ENCODE data around the gene GP5. TPM values are rescaled to one million over a fixed set of nuclear protein-coding genes. Genes with fewer than 3 reads are reported as not detected.

The GP5 gene
- total and polyA plus RNA-seq, 2 of the 13 experiments (the other 11 are each of a cell fraction or from before 2014, with no cell fraction given), result not detected

GRCh38 chr3:194383276-194383940 lies 15.7 kb downstream of the GP5 start (continued):
- TF ChIP-seq ZNF280D (CRISPR knock-in tag; IDR thresholded peaks at IDR 0.05), result no peak
- no peak for TF ChIP-seq ZNF710 (CRISPR knock-in tag; IDR thresholded peaks at IDR 0.05; ENCODE audit: borderline replicate concordance)
- TF ChIP-seq ZNF776 (CRISPR knock-in tag; IDR thresholded peaks at IDR 0.05), result no peak
- no peak for TF ChIP-seq PHF21A (CRISPR knock-in tag; IDR thresholded peaks at IDR 0.05)
- no peak for TF ChIP-seq KLF9 (CRISPR knock-in tag; IDR thresholded peaks at IDR 0.05; ENCODE audit: low read depth)
- no peak for TF ChIP-seq TCF12 (IDR thresholded peaks at IDR 0.05)
- no peak for TF ChIP-seq TCF12 (CRISPR knock-in tag; IDR thresholded peaks at IDR 0.05)

GRCh38 chr3:194382892-194383223 lies 16.2 kb downstream of the GP5 start:
- Histone ChIP-seq H3K27ac (ENCODE audit: extremely low read length, insufficient read depth, low read length) (no peak overlapping the region), H3K27me3 (ENCODE audit: control insufficient read depth in 1 of 2, insufficient read depth in 2 of 2, low read length in 2 of 2) (peaks cover 14 to 80% of the 10 kb centered on the region in 2 experiments), H2AFZ (ENCODE audit: low read length) (no peak overlapping the region), H3K4me2 (ENCODE audit: low read depth, low read length) (no peak overlapping the region), H3K4me1 (ENCODE audit: insufficient read depth, low read length) (peaks cover 9% of the 10 kb centered on the region; the same call in 1 of the 2 replicates), H3K79me2 (ENCODE audit: insufficient read depth, low read length) (no peaks in the 10 kb centered on the region), H3K4me3 (replicated peaks in 1 of 3; ENCODE audit: insufficient read depth in 1 of 3, low read depth in 2 of 3, low read length in 3 of 3) (no peak overlapping the region), H3K9me3 (ENCODE audit: low read length) (no peaks in the 10 kb centered on the region), H4K20me1 (ENCODE audit: insufficient read depth, low read length) (no peaks in the 10 kb centered on the region), H3K9ac (ENCODE audit: insufficient read depth, low read depth, low read length) (no peak overlapping the region), H3K36me3 (replicated peaks in 1 of 2; ENCODE audit: control insufficient read depth in 1 of 2, insufficient read depth in 2 of 2, low read length in 2 of 2) (no peaks in the 10 kb centered on the region)
- FAIRE-seq (no peak), ATAC-seq (no peak), DNase-seq (ENCODE audit: low spot score) (no peak)
- intact Hi-C loops (cut with micrococcal nuclease; ENCODE audit: unreplicated experiment) (no loop called here), in situ Hi-C loops (cut with HindIII; ENCODE audit: extremely low pct_ligation_motif_present, low pct_unique_long_range_greater_than_20kb) (no loop called here)
- no TSS peak for BruUV-seq (replicated peaks)
- TF ChIP-seq IRF2 (CRISPR knock-in tag; IDR thresholded peaks at IDR 0.05), result no peak
- TF ChIP-seq KDM4B (CRISPR knock-in tag; IDR thresholded peaks at IDR 0.05), result no peak
- no peak for TF ChIP-seq TMF1 (CRISPR knock-in tag; IDR thresholded peaks at IDR 0.05; ENCODE audit: low read depth)
- TF ChIP-seq LBX2 (CRISPR knock-in tag; IDR thresholded peaks at IDR 0.05; ENCODE audit: borderline replicate concordance), result no peak
- TF ChIP-seq TFDP1 (CRISPR knock-in tag; IDR thresholded peaks at IDR 0.05; ENCODE audit: borderline replicate concordance), result no peak
- TF ChIP-seq TGIF2 (CRISPR knock-in tag; IDR thresholded peaks at IDR 0.05), result no peak
- no peak for TF ChIP-seq RFX1 (IDR thresholded peaks at IDR 0.05)
- no peak for TF ChIP-seq ZFP62 (CRISPR knock-in tag; IDR thresholded peaks at IDR 0.05)
- ChIA-PET CTCF (ENCODE audit: low intra/inter-chr PET ratio, low total read pairs) (no interaction called here), POLR2A (no interaction called here)
- 60% methylated on average over 6 of the region's 9 CpGs for WGBS (ENCODE audit: low lambda C conversion rate)
